ENCODE measurements around the gene ARHGDIG. TPM values are rescaled to one million over a fixed set of nuclear protein-coding genes. Genes with fewer than 3 reads are reported as not detected.

The ARHGDIG gene
- total RNA-seq, 1 donor from 2014 or later, result 7.0 TPM

DNA sequence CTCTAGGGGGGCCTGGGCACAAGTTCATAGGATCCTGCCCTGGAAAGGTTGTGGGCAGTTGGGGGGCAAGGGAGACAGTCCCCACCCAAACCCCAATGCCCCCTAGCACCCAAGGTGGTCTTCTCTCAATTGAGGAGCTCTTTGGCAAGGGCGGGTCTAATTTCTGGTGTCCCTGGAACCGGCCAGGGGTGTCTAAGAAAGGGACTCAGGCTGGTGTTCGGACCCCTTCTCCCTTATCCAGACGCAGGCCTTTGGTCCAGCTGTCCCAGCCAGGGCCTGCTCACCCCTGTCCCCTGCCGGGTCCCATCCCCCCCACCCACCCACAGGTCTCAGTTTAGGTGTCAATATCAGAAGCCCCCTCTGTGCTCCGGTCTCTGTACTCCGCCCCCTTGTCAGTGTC lies 860 bp upstream of the ARHGDIG start:
- no peaks in the 10 kb centered on the region for H3K36me3 ChIP-seq
- no peak overlapping the region for H3K4me3 ChIP-seq
- no peak overlapping the region for H3K27ac ChIP-seq (replicated peaks)
- peaks cover 40% of the 10 kb centered on the region for H3K4me1 ChIP-seq
- DNase-seq, result no peak
- H3K27me3 ChIP-seq (ENCODE audit: low read depth), result peaks cover 23% of the 10 kb centered on the region
- TF ChIP-seq, protein P1, sequence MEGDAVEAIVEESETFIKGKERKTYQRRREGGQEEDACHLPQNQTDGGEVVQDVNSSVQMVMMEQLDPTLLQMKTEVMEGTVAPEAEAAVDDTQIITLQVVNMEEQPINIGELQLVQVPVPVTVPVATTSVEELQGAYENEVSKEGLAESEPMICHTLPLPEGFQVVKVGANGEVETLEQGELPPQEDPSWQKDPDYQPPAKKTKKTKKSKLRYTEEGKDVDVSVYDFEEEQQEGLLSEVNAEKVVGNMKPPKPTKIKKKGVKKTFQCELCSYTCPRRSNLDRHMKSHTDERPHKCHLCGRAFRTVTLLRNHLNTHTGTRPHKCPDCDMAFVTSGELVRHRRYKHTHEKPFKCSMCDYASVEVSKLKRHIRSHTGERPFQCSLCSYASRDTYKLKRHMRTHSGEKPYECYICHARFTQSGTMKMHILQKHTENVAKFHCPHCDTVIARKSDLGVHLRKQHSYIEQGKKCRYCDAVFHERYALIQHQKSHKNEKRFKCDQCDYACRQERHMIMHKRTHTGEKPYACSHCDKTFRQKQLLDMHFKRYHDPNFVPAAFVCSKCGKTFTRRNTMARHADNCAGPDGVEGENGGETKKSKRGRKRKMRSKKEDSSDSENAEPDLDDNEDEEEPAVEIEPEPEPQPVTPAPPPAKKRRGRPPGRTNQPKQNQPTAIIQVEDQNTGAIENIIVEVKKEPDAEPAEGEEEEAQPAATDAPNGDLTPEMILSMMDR (IDR thresholded peaks at IDR 0.05; ENCODE audit: borderline replicate concordance), result no peak
- intact Hi-C loops (cut with micrococcal nuclease), result no loop called here
- H3K9me3 ChIP-seq (replicated peaks), result no peaks in the 10 kb centered on the region

- Histone ChIP-seq H3K27me3 (ENCODE audit: low read depth) (peaks cover 20% of the 10 kb centered on the region), H3K27ac (replicated peaks) (no peak overlapping the region), H3K4me3 (peak overlapping the region; percentile 61), H3K36me3 (no peaks in the 10 kb centered on the region), H3K4me1 (peaks cover 35% of the 10 kb centered on the region), H3K9me3 (replicated peaks) (no peaks in the 10 kb centered on the region)
- intact Hi-C loops (cut with micrococcal nuclease), result no loop called here
- TF ChIP-seq, protein P1 (IDR thresholded peaks at IDR 0.05; ENCODE audit: borderline replicate concordance), result no peak
- no peak for DNase-seq
Observed at GRCh38 chr16:280005-280460, 358 bp upstream of the ARHGDIG start.

GRCh38 chr16:280991-281659 lies 734 bp downstream of the ARHGDIG start:
- Histone ChIP-seq H3K36me3 (no peaks in the 10 kb centered on the region), H3K27me3 (ENCODE audit: low read depth) (peaks cover 20% of the 10 kb centered on the region), H3K4me1 (peaks cover 26% of the 10 kb centered on the region), H3K27ac (replicated peaks) (no peak overlapping the region), H3K9me3 (replicated peaks) (no peaks in the 10 kb centered on the region), H3K4me3 (peak overlapping the region; percentile 64)
- no peak for DNase-seq
- TF ChIP-seq, protein P1 (IDR thresholded peaks at IDR 0.05; ENCODE audit: borderline replicate concordance), result no peak
- intact Hi-C loops (cut with micrococcal nuclease), result no loop called here

DNA sequence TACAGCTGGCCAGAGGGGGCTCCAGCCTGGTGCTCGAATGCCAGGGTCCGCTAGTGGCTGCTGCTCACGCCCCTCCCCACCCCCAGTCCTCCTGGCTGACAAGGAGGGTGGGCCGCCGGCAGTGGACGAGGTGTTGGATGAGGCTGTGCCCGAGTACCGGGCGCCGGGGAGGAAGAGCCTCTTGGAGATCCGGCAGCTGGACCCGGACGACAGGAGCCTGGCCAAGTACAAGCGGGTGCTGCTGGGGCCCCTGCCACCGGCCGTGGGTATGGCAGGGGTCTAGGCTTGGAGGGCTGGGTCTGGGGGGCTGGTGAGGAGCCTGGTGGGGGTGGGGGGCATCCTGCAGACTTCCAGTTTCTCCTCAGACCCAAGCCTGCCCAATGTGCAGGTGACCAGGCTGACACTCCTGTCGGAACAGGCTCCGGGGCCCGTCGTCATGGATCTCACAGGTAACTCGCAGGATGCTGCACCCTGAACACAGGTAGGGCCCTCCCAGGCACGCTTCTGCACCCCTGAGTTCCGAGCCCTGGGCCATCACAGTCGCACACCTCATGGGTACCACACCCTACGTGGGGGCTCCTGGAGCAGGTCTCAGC lies 1.4 kb downstream of the ARHGDIG start:
- intact Hi-C loops (cut with micrococcal nuclease), result no loop called here
- peak overlapping the region; percentile 64 for H3K4me3 ChIP-seq
- TF ChIP-seq, protein P1 (IDR thresholded peaks at IDR 0.05; ENCODE audit: borderline replicate concordance), result no peak

DNA sequence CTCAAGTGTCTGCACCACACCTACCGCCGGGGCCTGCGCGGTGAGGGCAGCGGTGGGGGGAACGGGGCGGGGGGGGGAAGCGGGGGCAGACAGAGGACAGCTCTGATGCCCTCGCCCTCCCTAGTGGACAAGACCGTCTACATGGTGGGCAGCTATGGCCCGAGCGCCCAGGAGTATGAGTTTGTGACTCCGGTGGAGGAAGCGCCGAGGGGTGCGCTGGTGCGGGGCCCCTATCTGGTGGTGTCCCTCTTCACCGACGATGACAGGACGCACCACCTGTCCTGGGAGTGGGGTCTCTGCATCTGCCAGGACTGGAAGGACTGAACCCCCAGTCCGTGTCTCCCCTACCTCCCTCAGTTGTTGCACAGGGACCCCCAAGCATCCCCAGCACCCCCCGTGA lies 2.1 kb downstream of the ARHGDIG start:
- no peak overlapping the region for H3K27ac ChIP-seq (replicated peaks)
- H3K27me3 ChIP-seq (ENCODE audit: low read depth), result peaks cover 20% of the 10 kb centered on the region
- no peak overlapping the region for H3K4me3 ChIP-seq
- TF ChIP-seq, protein P1 (IDR thresholded peaks at IDR 0.05; ENCODE audit: borderline replicate concordance), result no peak
- intact Hi-C loops (cut with micrococcal nuclease), result no loop called here
- no peaks in the 10 kb centered on the region for H3K9me3 ChIP-seq (replicated peaks)
- no peak for DNase-seq
- H3K36me3 ChIP-seq, result peaks cover 7% of the 10 kb centered on the region
- H3K4me1 ChIP-seq, result peaks cover 22% of the 10 kb centered on the region

More for the DNA sequence above, 1.4 kb downstream of the ARHGDIG start:
- DNase-seq, result no peak
- Histone ChIP-seq H3K27ac (replicated peaks) (no peak overlapping the region), H3K4me1 (peaks cover 22% of the 10 kb centered on the region), H3K27me3 (ENCODE audit: low read depth) (peaks cover 20% of the 10 kb centered on the region), H3K36me3 (peaks cover 6% of the 10 kb centered on the region), H3K9me3 (replicated peaks) (no peaks in the 10 kb centered on the region)
